CD4-positive, alpha-beta memory T cell (primary cell): ENCODE data around the gene OR6B1. TPM values are rescaled to one million over a fixed set of nuclear protein-coding genes. Genes with fewer than 3 reads are reported as not detected.
"Not testable (repeated sequence)": the region's sequence is repeated elsewhere in the genome, so short reads cannot be mapped to it uniquely, and the experiment has no call there.

Experiments
- CTCF ChIA-PET: fragments of 350-600 bp; sonication (Branson Sonifier 250); formaldehyde crosslinking; loops from one replicate; lab custom pipeline; 2021; ENCODE audit warnings: inconsistent platforms; ENCODE audit not compliant: partially characterized antibody; lab: Charles Lee
- POLR2A ChIA-PET: fragments of 350-600 bp; sonication (Branson Sonifier 250); formaldehyde crosslinking; loops from one replicate; lab custom pipeline; 2021; ENCODE audit not compliant: partially characterized antibody; lab: Charles Lee
- DNase-seq, 5 donors: peaks; one replicate each; pipeline versions ENCODE4 v3.0.0 to v3.0.0-alpha.2; 2020 to 2022; ENCODE audit warnings: mixed read lengths in 1 of 5
- H3K27ac ChIP-seq: one replicate; pipeline ENCODE4 v1.7.0; 2013; ENCODE audit warnings: low read depth, low read length
- H3K27me3 ChIP-seq: 2 replicates; pipeline ENCODE4 v1.7.0; 2013; ENCODE audit warnings: mild to moderate bottlenecking, low read length, moderate library complexity; ENCODE audit not compliant: insufficient read depth
- H3K36me3 ChIP-seq: 2 replicates; pipeline ENCODE4 v1.7.0; 2013; ENCODE audit warnings: mild to moderate bottlenecking, low read length, moderate library complexity; ENCODE audit not compliant: insufficient read depth
- H3K4me1 ChIP-seq: 2 replicates; pipeline ENCODE4 v1.7.0; 2013; ENCODE audit warnings: mild to moderate bottlenecking, low read length, moderate library complexity; ENCODE audit not compliant: insufficient read depth
- H3K4me3 ChIP-seq, 2 donors: one replicate each; pipeline ENCODE4 v1.7.0; 2013; ENCODE audit warnings: low read length in 2 of 2, mild to moderate bottlenecking in 1 of 2
- H3K9me3 ChIP-seq, 2 donors: one replicate each; pipeline ENCODE4 v1.7.0; 2013; ENCODE audit warnings: low read length in 2 of 2, control low read depth in 1 of 2; ENCODE audit not compliant: control insufficient read depth in 1 of 2
- H3K27ac Mint-ChIP-seq, 7 donors: one replicate each; pipeline ENCODE4 v1.8.0; 2020 to 2021; ENCODE audit warnings: mixed read lengths in 7 of 7, mild to moderate bottlenecking in 6 of 7, inconsistent platforms in 3 of 7, moderate library complexity in 3 of 7
- H3K27me3 Mint-ChIP-seq, 2 donors: one replicate each; pipeline ENCODE4 v1.8.0; 2020 to 2021; ENCODE audit warnings: mixed read lengths in 2 of 2
- H3K36me3 Mint-ChIP-seq, 2 donors: one replicate each; pipeline ENCODE4 v1.8.0; 2020 to 2021; ENCODE audit warnings: mixed read lengths in 2 of 2, inconsistent platforms in 1 of 2, mild to moderate bottlenecking in 1 of 2
- H3K4me1 Mint-ChIP-seq, 4 donors: one replicate each; pipeline ENCODE4 v1.8.0; 2020 to 2021; ENCODE audit warnings: mixed read lengths in 4 of 4, mild to moderate bottlenecking in 1 of 4
- H3K4me3 Mint-ChIP-seq, 8 donors: one replicate each; pipeline ENCODE4 v1.8.0; 2020 to 2021; ENCODE audit warnings: mixed read lengths in 8 of 8, mild to moderate bottlenecking in 7 of 8, moderate library complexity in 6 of 8, inconsistent platforms in 3 of 8
- H3K9me3 Mint-ChIP-seq, 8 donors: one replicate each; pipeline ENCODE4 v1.8.0; 2020 to 2021; ENCODE audit warnings: mixed read lengths in 8 of 8, mild to moderate bottlenecking in 5 of 8, inconsistent platforms in 3 of 8, moderate library complexity in 1 of 8
- intact Hi-C: fragments of 100-400 bp; cut with micrococcal nuclease; formaldehyde crosslinking; loops from one replicate; pipeline ENCODE4 v1.15.1; 2023
- polyA plus RNA-seq, 2 donors: library from polyadenylated mRNA; unstranded; fragments of 300-500 nt; fragmentation: Illumina TruSeq; gene quantifications; one replicate each; pipeline ENCODE4 v1.2.3, GENCODE V29; 2021
- total RNA-seq, 2 experiments: library from RNA; stranded (reverse); gene quantifications; one replicate each; pipeline ENCODE4 v1.2.3, GENCODE V29; 2021

OR6B1 gene
- total and polyA plus RNA-seq, 4 experiments from 2014 or later = not detected

- CTCF ChIA-PET = interaction anchor here (1.0 kb wide), 1 partner anchor 25 kb away, joined by 3 read pairs; no protein-coding TSS in a partner anchor
- no peaks in the 10 kb centered on the region for H3K9me3 Mint-ChIP-seq
- intact Hi-C loops = no loop called here
- Histone ChIP-seq H3K27ac (no peak overlapping the region), H3K4me1 (no peaks in the 10 kb centered on the region), H3K4me3 (no peak overlapping the region), H3K9me3 (no peaks in the 10 kb centered on the region), H3K36me3 (no peaks in the 10 kb centered on the region), H3K27me3 (peaks cover 6% of the 10 kb centered on the region)
- peaks cover 7 to 9% of the 10 kb centered on the region in 2 donors for H3K27me3 Mint-ChIP-seq
- no peak overlapping the region for H3K27ac Mint-ChIP-seq
- H3K4me3 Mint-ChIP-seq = no peak overlapping the region
- no peaks in the 10 kb centered on the region for H3K36me3 Mint-ChIP-seq
- DNase-seq = no peak
- no peaks in the 10 kb centered on the region for H3K4me1 Mint-ChIP-seq
- POLR2A ChIA-PET = no interaction called here
These were observed 37.4 kb downstream of the OR6B1 start for GRCh38 chr7:144037414-144038035.

- Histone ChIP-seq H3K4me1 (no peaks in the 10 kb centered on the region), H3K27ac (no peak overlapping the region), H3K27me3 (peaks cover 3% of the 10 kb centered on the region), H3K36me3 (no peaks in the 10 kb centered on the region), H3K9me3 (no peaks in the 10 kb centered on the region), H3K4me3 (no peak overlapping the region)
- Mint-ChIP-seq H3K4me1 (no peaks in the 10 kb centered on the region), H3K9me3 (no peaks in the 10 kb centered on the region), H3K27ac (no peak overlapping the region), H3K4me3 (no peak overlapping the region), H3K27me3 (peaks cover 6 to 7% of the 10 kb centered on the region in 2 donors), H3K36me3 (no peaks in the 10 kb centered on the region)
- ChIA-PET POLR2A (no interaction called here), CTCF (no interaction called here)
- intact Hi-C loops = no loop called here
- DNase-seq = no peak
These were observed 38.8 kb downstream of the OR6B1 start for GRCh38 chr7:144038887-144039286.

- no peak within 1 kb of the TSS for H3K27ac ChIP-seq
- intact Hi-C loops = no loop called here
- Mint-ChIP-seq H3K27ac (no peak within 1 kb of the TSS), H3K4me3 (no peak within 1 kb of the TSS), H3K4me1 (no peaks in the 10 kb centered on the region), H3K36me3 (no peaks in the 10 kb centered on the region), H3K27me3 (peaks cover 6 to 13% of the 10 kb centered on the region in 2 donors), H3K9me3 (peaks cover 0 to 3% (median 0%) of the 10 kb centered on the region in 8 donors)
- H3K4me3 ChIP-seq = no peak within 1 kb of the TSS
- ChIA-PET POLR2A (no interaction called here), CTCF (no interaction called here)
- no peaks in the 10 kb centered on the region for H3K36me3 ChIP-seq
- no peaks in the 10 kb centered on the region for H3K9me3 ChIP-seq
- no peaks in the 10 kb centered on the region for H3K27me3 ChIP-seq
- no peaks in the 10 kb centered on the region for H3K4me1 ChIP-seq
- DNase-seq = no peak
These were observed 48.5 kb downstream of the OR6B1 start, which contains the start of gene OR2A5 for GRCh38 chr7:144048648-144049047. Gene OR2A5, plus strand, starts transcription at chr7:144048948. Its CDS starts 1,454 bp downstream, at chr7:144050402.

- DNase-seq = no peak
- no peak overlapping the region for H3K4me3 ChIP-seq
- no peak overlapping the region for H3K27ac Mint-ChIP-seq
- peaks cover 10 to 13% of the 10 kb centered on the region in 2 donors for H3K27me3 Mint-ChIP-seq
- H3K27me3 ChIP-seq = no peaks in the 10 kb centered on the region
- H3K4me1 Mint-ChIP-seq = no peaks in the 10 kb centered on the region
- intact Hi-C loops = no loop called here
- H3K4me3 Mint-ChIP-seq = no peak overlapping the region
- H3K4me1 ChIP-seq = no peaks in the 10 kb centered on the region
- H3K36me3 Mint-ChIP-seq = no peaks in the 10 kb centered on the region
- no peak overlapping the region for H3K27ac ChIP-seq
- H3K9me3 Mint-ChIP-seq = peaks cover 0 to 3% (median 0%) of the 10 kb centered on the region in 8 donors
- POLR2A ChIA-PET = no interaction called here
- no peaks in the 10 kb centered on the region for H3K36me3 ChIP-seq
- no peaks in the 10 kb centered on the region for H3K9me3 ChIP-seq
- CTCF ChIA-PET = no interaction called here
These were observed 49.4 kb downstream of the OR6B1 start for GRCh38 chr7:144049491-144049890.

GRCh38 chr7:144050093-144050492 is 50.0 kb downstream of the OR6B1 start:
- H3K4me3 ChIP-seq = no peak overlapping the region
- H3K36me3 Mint-ChIP-seq = no peaks in the 10 kb centered on the region
- H3K36me3 ChIP-seq = no peaks in the 10 kb centered on the region
- peaks cover 0 to 1% (median 0%) of the 10 kb centered on the region in 8 donors for H3K9me3 Mint-ChIP-seq
- no peak overlapping the region for H3K27ac ChIP-seq
- no peak overlapping the region for H3K4me3 Mint-ChIP-seq
- CTCF ChIA-PET = no interaction called here
- H3K4me1 Mint-ChIP-seq = no peaks in the 10 kb centered on the region
- H3K27me3 Mint-ChIP-seq = peaks cover 10 to 13% of the 10 kb centered on the region in 2 donors
- no peak overlapping the region for H3K27ac Mint-ChIP-seq
- H3K4me1 ChIP-seq = no peaks in the 10 kb centered on the region
- POLR2A ChIA-PET = no interaction called here
- no peaks in the 10 kb centered on the region for H3K9me3 ChIP-seq
- DNase-seq = no peak
- intact Hi-C loops = no loop called here
- no peaks in the 10 kb centered on the region for H3K27me3 ChIP-seq

- H3K36me3 ChIP-seq, H3K4me3 ChIP-seq, CTCF ChIA-PET, H3K36me3 Mint-ChIP-seq, H3K9me3 Mint-ChIP-seq, H3K27ac ChIP-seq, intact Hi-C loops, H3K27me3 ChIP-seq, POLR2A ChIA-PET, H3K4me1 Mint-ChIP-seq, H3K9me3 ChIP-seq, H3K4me3 Mint-ChIP-seq, H3K4me1 ChIP-seq, DNase-seq, H3K27ac Mint-ChIP-seq: not testable (repeated sequence)
- peaks cover 13% of the 10 kb centered on the region in 2 donors for H3K27me3 Mint-ChIP-seq
These were observed 50.8 kb downstream of the OR6B1 start for GRCh38 chr7:144050884-144051283.

GRCh38 chr7:144057954-144058353 is 57.8 kb downstream of the OR6B1 start:
- intact Hi-C loops = no loop called here
- POLR2A ChIA-PET = no interaction called here
- Histone ChIP-seq H3K4me1 (no peaks in the 10 kb centered on the region), H3K9me3 (no peaks in the 10 kb centered on the region), H3K27me3 (no peaks in the 10 kb centered on the region), H3K4me3 (no peak overlapping the region), H3K27ac (no peak overlapping the region), H3K36me3 (no peaks in the 10 kb centered on the region)
- no peak overlapping the region for H3K27ac Mint-ChIP-seq
- no peaks in the 10 kb centered on the region for H3K4me1 Mint-ChIP-seq
- CTCF ChIA-PET = no interaction called here
- DNase-seq = no peak
- peaks cover 7 to 13% of the 10 kb centered on the region in 2 donors for H3K27me3 Mint-ChIP-seq
- no peak overlapping the region for H3K4me3 Mint-ChIP-seq
- H3K36me3 Mint-ChIP-seq = no peaks in the 10 kb centered on the region
- H3K9me3 Mint-ChIP-seq = peaks cover 0 to 19% (median 6%) of the 10 kb centered on the region in 8 donors
